Testis (tissue), 2 donors: ENCODE data around the gene NUMB.

Experiments
- CTCF ChIP-seq, 3 experiments: fragments of 450-650 bp in 2 of 3; fragments of 200-600 bp in 1 of 3; sonication (generic) in 1 of 3; IDR thresholded peaks; one replicate each; pipeline ENCODE4 v1.5.1; 2016 to 2019; ENCODE audit warnings: antibody characterized with exemption in 3 of 3, mild to moderate bottlenecking in 2 of 3, moderate library complexity in 1 of 3
- POLR2A ChIP-seq: fragments of 450-650 bp; IDR thresholded peaks from one replicate; pipeline ENCODE4 v1.6.1; 2017; ENCODE audit warnings: antibody characterized with exemption, mild to moderate bottlenecking, moderate library complexity

DNA sequence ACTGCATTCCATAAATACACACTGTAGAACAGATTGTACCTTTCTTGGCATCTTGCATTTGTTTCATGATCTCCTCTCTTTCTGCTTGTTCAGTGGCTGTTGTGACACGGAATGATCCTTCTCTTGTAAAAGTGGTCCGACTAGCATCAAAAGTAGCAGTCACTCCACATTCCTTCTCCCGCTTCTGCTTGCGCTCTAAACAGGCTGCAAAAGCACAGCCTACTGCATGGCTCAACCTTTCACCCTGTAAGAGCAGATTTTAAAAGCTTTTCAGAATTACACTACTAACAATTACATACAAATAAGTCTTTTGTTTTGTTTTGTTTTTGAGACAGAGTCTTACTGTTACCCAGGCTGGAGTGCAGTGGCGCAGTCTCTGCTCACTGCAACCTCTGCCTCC, 171.3 kb downstream of the NUMB start:
- TF ChIP-seq CTCF (IDR thresholded peaks at IDR 0.05) (no peak), POLR2A (no peak)
